HEK293 (cell line): ENCODE results near the gene PGGHG.

Experiments
- CTCF ChIA-PET: fragments of 350-600 bp; formaldehyde crosslinking; extraction: SDS; loops from one replicate; lab custom pipeline; 2021; ENCODE audit warnings: antibody characterized with exemption; lab: Yijun Ruan, JAX
- POLR2A ChIA-PET: fragments of 300-600 bp; formaldehyde crosslinking; extraction: SDS; loops from one replicate; lab custom pipeline; 2020; ENCODE audit warnings: antibody characterized with exemption, inconsistent platforms; lab: Yijun Ruan, JAX
- H3K27ac ChIP-seq: fragments of 200-500 bp; sonication (Bioruptor generic); 2 replicates; pipeline ENCODE4 v1.5.1; 2014; ENCODE audit warnings: low read depth, low read length, control low read depth, inconsistent platforms; ENCODE audit errors: extremely low read depth
- H3K36me3 ChIP-seq, 2 experiments: fragments of 200-500 bp in 1 of 2; sonication (Bioruptor generic) in 1 of 2; 1 replicate in 1 of 2; 2 replicates in 1 of 2; pipeline ENCODE4 v1.5.1; 2014 to 2017; ENCODE audit warnings: inconsistent platforms in 2 of 2, low read length in 2 of 2; ENCODE audit not compliant: control insufficient read depth in 2 of 2, insufficient read depth in 1 of 2
- H3K4me1 ChIP-seq: fragments of 200-500 bp; sonication (Bioruptor generic); 2 replicates; pipeline ENCODE4 v1.5.1; 2014; ENCODE audit warnings: mild to moderate bottlenecking, low read length, inconsistent platforms; ENCODE audit not compliant: control insufficient read depth, insufficient read depth
- H3K4me3 ChIP-seq: 2 replicates; pipeline ENCODE4 v1.5.1; 2011; ENCODE audit warnings: low read depth, mild to moderate bottlenecking, control low read depth, low read length, moderate library complexity
- H3K9me3 ChIP-seq: fragments of 200-500 bp; sonication (Bioruptor generic); 2 replicates; pipeline ENCODE4 v1.5.1; 2014; ENCODE audit warnings: low read depth, low read length, inconsistent platforms; ENCODE audit not compliant: control insufficient read depth, insufficient read depth
- HOXC10 ChIP-seq: sonication (generic); formaldehyde crosslinking; IDR thresholded peaks from 2 replicates; pipeline ENCODE4 v1.8.1; 2023; ENCODE audit warnings: mild to moderate bottlenecking, missing genetic modification reagents
- KLF1 ChIP-seq: fragments of 450-650 bp; formaldehyde crosslinking; IDR thresholded peaks from 2 replicates; pipeline ENCODE4 v1.5.1; 2016; ENCODE audit warnings: missing biosample characterization, missing genetic modification characterization
- KLF9 ChIP-seq: fragments of 450-650 bp; formaldehyde crosslinking; IDR thresholded peaks from 2 replicates; pipeline ENCODE4 v1.5.1; 2016; ENCODE audit warnings: missing biosample characterization, missing genetic modification characterization, low read depth
- REST ChIP-seq: fragments of 450-650 bp; formaldehyde crosslinking; IDR thresholded peaks from 2 replicates; pipeline ENCODE4 v1.5.1; 2016; ENCODE audit warnings: missing biosample characterization, missing genetic modification characterization
- TSHZ1 ChIP-seq: fragments of 450-650 bp; formaldehyde crosslinking; IDR thresholded peaks from 2 replicates; pipeline ENCODE4 v1.5.1; 2016; ENCODE audit warnings: missing biosample characterization, missing genetic modification characterization, borderline replicate concordance
- WT1 ChIP-seq: fragments of 450-650 bp; formaldehyde crosslinking; IDR thresholded peaks from 2 replicates; pipeline ENCODE4 v1.5.1; 2016; ENCODE audit warnings: missing biosample characterization, missing genetic modification characterization
- ZBTB26 ChIP-seq: fragments of 450-650 bp; formaldehyde crosslinking; optimal IDR thresholded peaks from 2 replicates; pipeline ENCODE3; 2016; ENCODE audit warnings: missing biosample characterization, mild to moderate bottlenecking, missing genetic modification characterization
- ZBTB49 ChIP-seq: fragments of 450-650 bp; formaldehyde crosslinking; IDR thresholded peaks from 2 replicates; pipeline ENCODE4 v1.5.1; 2016; ENCODE audit warnings: missing biosample characterization, missing genetic modification characterization, low read depth
- ZEB2 ChIP-seq: fragments of 450-650 bp; formaldehyde crosslinking; IDR thresholded peaks from 2 replicates; pipeline ENCODE4 v1.5.1; 2016; ENCODE audit warnings: missing biosample characterization, missing genetic modification characterization
- ZNF266 ChIP-seq: fragments of 450-650 bp; formaldehyde crosslinking; IDR thresholded peaks from 2 replicates; pipeline ENCODE4 v1.5.1; 2016; ENCODE audit warnings: missing biosample characterization, missing genetic modification characterization, low read depth
- ZNF366 ChIP-seq: fragments of 450-650 bp; formaldehyde crosslinking; conservative IDR thresholded peaks from 2 replicates; pipeline ENCODE4 v1.5.1; 2016; ENCODE audit warnings: missing biosample characterization, missing genetic modification characterization
- ZNF394 ChIP-seq: fragments of 450-650 bp; formaldehyde crosslinking; IDR thresholded peaks from 2 replicates; pipeline ENCODE4 v1.5.1; 2016; ENCODE audit warnings: missing biosample characterization, missing genetic modification characterization, mild to moderate bottlenecking, moderate library complexity, borderline replicate concordance
- ZNF404 ChIP-seq: fragments of 450-650 bp; formaldehyde crosslinking; IDR thresholded peaks from 2 replicates; pipeline ENCODE4 v1.5.1; 2017; ENCODE audit warnings: missing biosample characterization, missing genetic modification characterization
- ZNF426 ChIP-seq: fragments of 450-650 bp; formaldehyde crosslinking; IDR thresholded peaks from 2 replicates; pipeline ENCODE4 v1.5.1; 2017; ENCODE audit warnings: missing biosample characterization, missing genetic modification characterization, mild to moderate bottlenecking, inconsistent platforms, moderate library complexity
- ZNF585B ChIP-seq: fragments of 450-650 bp; formaldehyde crosslinking; IDR thresholded peaks from 2 replicates; pipeline ENCODE4 v1.5.1; 2016; ENCODE audit warnings: missing biosample characterization, missing genetic modification characterization
- ZNF596 ChIP-seq: fragments of 450-650 bp; IDR thresholded peaks from 2 replicates; pipeline ENCODE4 v1.5.0; 2018; ENCODE audit warnings: missing biosample characterization, mild to moderate bottlenecking, missing genetic modification characterization, moderate library complexity
- ZNF621 ChIP-seq: fragments of 450-650 bp; formaldehyde crosslinking; IDR thresholded peaks from 2 replicates; pipeline ENCODE4 v1.5.1; 2017; ENCODE audit warnings: missing biosample characterization, missing genetic modification characterization
- ZNF624 ChIP-seq: fragments of 450-650 bp; formaldehyde crosslinking; IDR thresholded peaks from 2 replicates; pipeline ENCODE4 v1.5.1; 2017; ENCODE audit warnings: missing biosample characterization, missing genetic modification characterization
- ZNF654 ChIP-seq: fragments of 450-650 bp; formaldehyde crosslinking; IDR thresholded peaks from 2 replicates; pipeline ENCODE4 v1.5.1; 2016; ENCODE audit warnings: low read depth, missing biosample characterization, missing genetic modification characterization
- ZNF791 ChIP-seq: fragments of 450-650 bp; formaldehyde crosslinking; IDR thresholded peaks from 2 replicates; pipeline ENCODE4 v1.5.1; 2016; ENCODE audit warnings: missing biosample characterization, missing genetic modification characterization

Gene PGGHG

GRCh38 chr11:279040-279965, 9.6 kb upstream of the PGGHG start:
- ChIA-PET CTCF (interaction anchor here (1.0 to 4.0 kb wide), 2 partner anchors 29 to 76 kb away, joined by 7 to 28 read pairs; no protein-coding TSS in a partner anchor), POLR2A (no interaction called here)
- H3K4me3 ChIP-seq, result no peak overlapping the region
- no peaks in the 10 kb centered on the region for H3K4me1 ChIP-seq
- H3K9me3 ChIP-seq, result no peaks in the 10 kb centered on the region
- no peaks in the 10 kb centered on the region for H3K36me3 ChIP-seq
- no peak overlapping the region for H3K27ac ChIP-seq
- TF ChIP-seq HOXC10 (CRISPR knock-in tag), result no peak
- no peak for TF ChIP-seq ZNF394 (tag by site-specific recombination)
- TF ChIP-seq ZNF266, result no peak
- no peak for TF ChIP-seq ZEB2 (tag by site-specific recombination)
- no peak for TF ChIP-seq ZNF624 (tag by site-specific recombination)
- no peak for TF ChIP-seq ZNF596 (tag by site-specific recombination)
- no peak for TF ChIP-seq ZNF654
- TF ChIP-seq ZBTB49, result no peak
- no peak for TF ChIP-seq KLF9 (tag by site-specific recombination)
- no peak for TF ChIP-seq ZNF366 (tag by site-specific recombination)
- no peak for TF ChIP-seq ZNF426 (tag by site-specific recombination)

- H3K4me1 ChIP-seq, result no peaks in the 10 kb centered on the region
- H3K36me3 ChIP-seq, result no peaks in the 10 kb centered on the region
- H3K4me3 ChIP-seq, result peak overlapping the region; percentile 6
- no peaks in the 10 kb centered on the region for H3K9me3 ChIP-seq
- H3K27ac ChIP-seq, result no peak overlapping the region
- no peak for TF ChIP-seq ZNF791
- TF ChIP-seq TSHZ1 (tag by site-specific recombination), result no peak
- TF ChIP-seq ZBTB26 (tag by site-specific recombination), result peak; percentile 45
- TF ChIP-seq WT1 (tag by site-specific recombination), result no peak
- TF ChIP-seq KLF1 (tag by site-specific recombination), result no peak
- TF ChIP-seq ZNF621 (tag by site-specific recombination), result no peak
- no peak for TF ChIP-seq ZNF404
- peak; percentile 23; the same call in 1 of the 2 replicates for TF ChIP-seq HOXC10 (CRISPR knock-in tag)
- no peak for TF ChIP-seq ZNF585B (tag by site-specific recombination)
- peak; percentile 89 for TF ChIP-seq REST (tag by site-specific recombination)
- TF ChIP-seq, all 188 proteins: peak for 3
- POLR2A ChIA-PET, result interaction anchor here (0.6 kb wide), 1 partner anchor 84 kb away, joined by 3 read pairs; no protein-coding TSS in a partner anchor
- CTCF ChIA-PET, result interaction anchor here (0.5 to 1.3 kb wide), 6 partner anchors 9 to 447 kb away, joined by 3 to 7 read pairs (median 3); no protein-coding TSS in a partner anchor
Observed at GRCh38 chr11:279966-280705, 8.8 kb upstream of the PGGHG start.
